HUES48 (cell line): ENCODE data around the gene ADORA2A.

Experiments
- H3K27ac ChIP-seq: one replicate; pipeline ENCODE4 v1.7.0; 2013; ENCODE audit warnings: low read depth, low read length, inconsistent platforms
- H3K27me3 ChIP-seq: 2 replicates; pipeline ENCODE4 v1.6.1; 2013; ENCODE audit warnings: mild to moderate bottlenecking, low read length; ENCODE audit not compliant: control insufficient read depth, insufficient read depth
- H3K36me3 ChIP-seq: 2 replicates; pipeline ENCODE4 v1.6.1; 2013; ENCODE audit warnings: low read length; ENCODE audit not compliant: control insufficient read depth, insufficient read depth
- H3K4me1 ChIP-seq: 2 replicates; pipeline ENCODE4 v1.6.1; 2013; ENCODE audit warnings: mild to moderate bottlenecking, low read length; ENCODE audit not compliant: control insufficient read depth, insufficient read depth
- H3K4me3 ChIP-seq: 2 replicates; pipeline ENCODE4 v1.5.1; 2013; ENCODE audit warnings: mild to moderate bottlenecking, low read depth, low read length
- H3K9ac ChIP-seq: 2 replicates; pipeline ENCODE4 v1.6.1; 2013; ENCODE audit warnings: mild to moderate bottlenecking, low read depth, low read length, moderate library complexity
- H3K9me3 ChIP-seq: 2 replicates; pipeline ENCODE4 v1.6.1; 2013; ENCODE audit warnings: low read length; ENCODE audit not compliant: control insufficient read depth, insufficient read depth

Gene ADORA2A

DNA sequence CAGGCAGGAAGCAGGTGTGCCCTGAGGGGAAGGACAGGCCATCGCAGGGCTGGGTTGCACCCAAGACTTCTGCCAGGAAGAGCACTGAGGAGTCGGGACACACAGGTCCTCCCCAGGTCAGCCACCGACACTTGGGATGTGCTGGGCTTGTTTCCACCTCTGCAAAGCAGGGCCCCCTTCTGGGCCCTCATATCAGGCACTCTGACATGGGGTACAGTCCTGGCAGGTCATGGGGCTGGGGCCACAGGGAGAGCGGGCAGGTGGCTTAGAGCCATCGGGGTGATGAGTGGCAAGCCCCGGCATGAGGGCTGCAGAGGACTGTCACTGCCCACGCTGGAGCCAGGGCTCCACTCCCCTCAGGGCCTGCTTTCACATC, 7.9 kb upstream of the ADORA2A start:
- Histone ChIP-seq H3K4me3 (no peak overlapping the region), H3K4me1 (peaks cover 16% of the 10 kb centered on the region), H3K36me3 (peaks cover 19% of the 10 kb centered on the region), H3K27ac (no peak overlapping the region), H3K27me3 (peaks cover 5% of the 10 kb centered on the region), H3K9ac (no peak overlapping the region), H3K9me3 (no peaks in the 10 kb centered on the region)

DNA sequence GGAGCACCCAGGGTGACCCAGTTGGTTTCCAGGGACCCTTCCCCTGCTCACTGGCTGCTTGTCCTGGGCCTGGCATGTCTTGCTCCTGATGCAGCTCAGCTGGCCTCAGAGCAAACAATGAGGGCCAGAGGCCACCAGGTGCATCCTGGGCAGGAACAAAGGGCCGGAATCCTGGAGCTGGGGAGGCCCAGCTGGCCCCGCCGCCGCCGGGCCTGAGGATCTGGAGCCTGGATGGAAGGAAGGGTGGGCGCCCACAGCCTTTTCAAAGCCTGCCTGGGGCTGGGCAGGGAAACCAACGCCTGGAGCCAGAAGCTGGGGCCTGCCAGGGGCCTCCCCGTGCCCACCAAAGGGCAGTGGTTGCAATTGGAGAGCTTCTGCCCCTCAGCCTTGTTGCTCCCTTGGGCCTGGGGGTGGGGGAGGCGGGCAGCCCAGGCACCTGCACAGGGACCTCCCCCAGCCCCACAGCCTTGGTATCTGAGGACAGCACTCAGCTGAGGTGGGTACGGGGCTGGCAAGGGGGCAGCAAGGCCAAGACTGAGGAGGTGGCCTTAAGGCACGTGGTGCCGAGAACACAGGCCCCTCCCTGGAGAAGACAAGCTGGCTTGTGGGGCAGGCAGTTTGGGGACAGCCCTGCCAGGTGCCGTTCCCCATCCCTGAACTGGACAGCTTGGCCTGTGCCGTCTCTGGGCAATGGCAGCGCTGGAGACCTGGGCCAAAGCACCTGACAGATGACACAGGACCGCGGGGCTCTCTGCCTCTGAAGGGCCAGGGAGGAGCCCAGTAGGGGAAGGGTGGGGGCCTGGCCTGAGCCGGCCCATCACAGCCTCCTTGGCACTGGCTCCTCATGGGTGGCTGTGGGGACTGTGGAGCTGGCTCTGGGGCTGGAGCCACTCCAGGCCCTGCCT, 7.1 kb upstream of the ADORA2A start:
- Histone ChIP-seq H3K4me1 (peaks cover 16% of the 10 kb centered on the region), H3K27ac (no peak overlapping the region), H3K27me3 (peaks cover 13% of the 10 kb centered on the region), H3K9ac (no peak overlapping the region), H3K4me3 (no peak overlapping the region), H3K36me3 (peaks cover 10% of the 10 kb centered on the region), H3K9me3 (no peaks in the 10 kb centered on the region)

DNA sequence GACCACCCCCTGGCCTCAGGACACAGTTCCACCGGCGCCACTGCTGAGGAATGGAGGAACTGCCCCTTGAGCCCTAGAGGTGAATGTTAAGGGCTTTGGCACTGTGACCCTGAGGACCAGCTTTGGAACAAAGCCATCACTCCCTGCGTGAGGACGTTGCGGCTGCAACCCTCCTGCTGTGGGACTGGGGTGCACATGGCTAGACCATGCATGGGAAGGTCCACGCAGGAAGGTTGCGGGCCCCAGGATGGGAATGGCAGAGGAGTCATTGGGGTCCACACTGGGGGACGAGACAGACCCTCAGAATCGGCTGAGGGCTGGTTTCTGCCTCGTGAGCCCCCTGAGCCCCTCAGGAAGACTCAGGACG, 6.4 kb upstream of the ADORA2A start:
- Histone ChIP-seq H3K36me3 (peaks cover 4% of the 10 kb centered on the region; the same call in 1 of the 2 replicates), H3K4me3 (no peak overlapping the region), H3K9ac (no peak overlapping the region), H3K9me3 (no peaks in the 10 kb centered on the region), H3K27me3 (peaks cover 19% of the 10 kb centered on the region), H3K27ac (no peak overlapping the region), H3K4me1 (peaks cover 16% of the 10 kb centered on the region)

DNA sequence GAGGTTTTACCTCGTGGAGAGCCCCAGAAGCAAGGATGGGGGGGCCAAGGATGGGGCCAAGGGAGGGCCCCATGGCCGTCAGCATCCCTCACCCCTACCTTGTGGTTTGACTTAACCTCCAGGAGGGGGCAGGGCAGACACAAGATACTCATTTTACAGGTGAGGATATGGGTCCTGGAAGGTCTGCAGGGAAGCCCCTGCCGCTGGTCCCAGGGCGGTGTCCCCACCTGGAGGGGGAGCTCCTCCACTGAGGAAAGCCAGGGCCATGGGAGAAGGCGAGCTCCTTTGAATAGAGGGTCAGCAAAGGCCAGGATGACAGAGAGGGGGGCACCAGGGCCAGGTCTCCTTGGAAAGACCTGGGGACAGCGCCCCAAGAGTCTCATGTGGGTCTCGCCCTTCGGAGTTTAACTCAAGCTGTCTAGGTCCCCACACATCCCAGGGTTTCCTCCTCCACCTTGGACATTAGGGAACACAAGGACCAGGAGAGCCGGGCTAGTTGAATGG, 5.9 kb upstream of the ADORA2A start:
- Histone ChIP-seq H3K27ac (no peak overlapping the region), H3K4me1 (peaks cover 16% of the 10 kb centered on the region), H3K4me3 (no peak overlapping the region)

DNA sequence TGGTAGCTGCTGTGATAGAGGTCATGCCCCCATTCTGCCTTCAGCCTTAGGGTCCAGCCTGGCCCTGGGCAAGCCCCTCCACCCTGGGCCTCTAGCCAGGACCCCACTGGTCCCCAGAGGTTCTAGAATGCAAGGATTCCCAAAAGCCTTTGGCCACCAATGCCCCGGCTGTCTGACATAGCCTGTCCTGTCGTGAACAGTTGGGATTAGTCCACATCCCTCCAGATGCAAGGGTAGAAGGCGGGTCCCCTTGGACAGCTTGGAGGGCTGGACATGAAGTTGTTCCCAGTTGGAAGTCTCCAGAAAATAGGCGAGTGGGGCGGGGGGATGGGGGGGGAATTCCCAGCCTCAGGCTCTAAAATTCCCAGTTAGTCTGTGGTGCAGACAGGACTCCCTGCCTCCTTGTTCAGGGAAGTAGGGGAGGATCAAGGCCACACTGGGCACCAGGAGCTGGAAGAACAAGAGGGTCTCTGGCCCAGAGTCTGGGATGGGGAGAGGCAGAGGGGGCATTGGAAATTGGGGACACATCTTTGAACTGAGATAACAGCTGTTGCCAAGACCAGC, 5.2 kb upstream of the ADORA2A start:
- H3K4me1 ChIP-seq: peaks cover 16% of the 10 kb centered on the region
- no peak overlapping the region for H3K9ac ChIP-seq
- H3K36me3 ChIP-seq: no peaks in the 10 kb centered on the region
- no peaks in the 10 kb centered on the region for H3K9me3 ChIP-seq
- no peak overlapping the region for H3K4me3 ChIP-seq
- peaks cover 21% of the 10 kb centered on the region for H3K27me3 ChIP-seq
- H3K27ac ChIP-seq: no peak overlapping the region

More for the DNA sequence above, 5.9 kb upstream of the ADORA2A start:
- no peak overlapping the region for H3K9ac ChIP-seq
- H3K27me3 ChIP-seq: peaks cover 21% of the 10 kb centered on the region
- H3K36me3 ChIP-seq: peaks cover under 1% of the 10 kb centered on the region; the same call in 1 of the 2 replicates
- H3K9me3 ChIP-seq: no peaks in the 10 kb centered on the region

DNA sequence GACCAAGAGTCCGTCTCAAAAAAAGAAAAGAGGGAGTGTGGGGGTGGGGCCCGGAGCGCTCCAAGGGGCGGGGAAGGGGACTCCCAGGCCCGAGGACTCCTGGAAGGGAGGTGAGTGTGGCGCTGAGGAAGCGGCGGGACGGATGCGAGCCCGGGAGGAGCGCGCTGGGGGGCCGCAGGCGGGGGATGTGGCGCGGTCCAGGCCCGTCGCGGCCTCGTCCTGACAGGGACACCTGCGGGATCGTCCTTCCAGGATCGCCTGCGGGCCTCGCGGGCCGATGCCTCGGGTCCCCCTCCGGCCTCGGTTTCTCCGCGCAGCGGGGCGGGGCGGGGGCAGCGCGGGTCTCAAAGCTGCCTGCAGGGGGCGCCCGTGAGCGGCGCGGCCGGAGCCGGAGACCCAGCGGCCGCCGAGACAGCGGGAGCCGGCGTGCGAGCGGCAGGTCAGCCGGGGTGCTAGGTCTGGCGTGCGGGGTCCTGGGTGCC, 3.8 kb upstream of the ADORA2A start:
- H3K4me3 ChIP-seq: peak overlapping the region; percentile 62; the same call in 1 of the 2 replicates
- peaks cover 21% of the 10 kb centered on the region for H3K27me3 ChIP-seq
- H3K9ac ChIP-seq: no peak overlapping the region
- H3K27ac ChIP-seq: no peak overlapping the region
- no peaks in the 10 kb centered on the region for H3K9me3 ChIP-seq
- H3K36me3 ChIP-seq: no peaks in the 10 kb centered on the region
- peaks cover 14% of the 10 kb centered on the region for H3K4me1 ChIP-seq

DNA sequence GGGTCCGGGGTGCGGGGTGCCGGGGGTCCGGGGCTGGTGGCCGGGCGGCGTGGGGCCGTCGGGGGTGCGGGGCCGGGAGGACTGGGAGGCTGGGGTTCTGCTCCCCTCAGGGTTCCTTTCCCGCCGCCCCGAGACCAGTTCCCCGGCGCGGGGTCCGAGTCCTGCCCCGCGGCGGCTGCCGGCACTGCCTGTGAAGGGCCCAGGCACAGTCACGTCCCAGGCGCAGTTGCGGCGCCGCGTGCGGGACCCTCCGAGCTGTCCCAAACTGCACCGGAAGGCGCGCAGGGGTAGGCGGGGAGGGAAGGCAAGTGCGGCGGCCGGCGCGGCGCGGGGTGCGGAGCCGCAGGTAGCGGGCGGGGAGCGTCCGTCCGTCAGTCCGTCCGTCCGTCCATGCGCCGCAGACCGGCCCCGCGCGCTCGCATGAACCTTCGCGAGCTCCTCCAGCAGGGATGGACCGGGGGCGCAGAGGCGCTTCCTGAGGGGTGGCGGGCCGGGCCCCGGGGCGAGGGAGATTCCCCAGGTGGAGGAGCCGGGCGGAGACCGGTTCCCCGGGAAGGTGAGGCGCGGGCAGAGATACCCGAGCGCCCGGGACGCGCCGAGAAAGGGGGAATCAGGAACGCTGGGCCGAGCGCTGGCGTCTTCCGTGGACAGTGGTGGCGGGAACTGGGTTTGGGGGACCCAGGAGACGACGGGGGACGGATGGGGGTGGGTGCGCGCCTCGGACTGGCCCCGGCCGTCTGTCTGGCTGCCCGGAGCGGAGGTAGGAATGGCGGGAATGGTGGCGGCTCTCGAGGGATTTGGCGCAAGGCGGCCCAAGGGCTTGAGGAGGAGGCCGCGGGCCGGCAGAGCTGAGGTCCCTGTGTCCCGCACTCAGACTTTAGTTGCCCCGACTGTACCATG, 3.1 kb upstream of the ADORA2A start:
- Histone ChIP-seq H3K27me3 (peaks cover 21% of the 10 kb centered on the region), H3K9ac (0 out of 2 replicates have a peak overlapping the region, but pooled peaks have one; percentile 31), H3K4me3 (peak overlapping the region; percentile 62), H3K27ac (no peak overlapping the region), H3K4me1 (peaks cover 13% of the 10 kb centered on the region), H3K36me3 (no peaks in the 10 kb centered on the region), H3K9me3 (no peaks in the 10 kb centered on the region)

DNA sequence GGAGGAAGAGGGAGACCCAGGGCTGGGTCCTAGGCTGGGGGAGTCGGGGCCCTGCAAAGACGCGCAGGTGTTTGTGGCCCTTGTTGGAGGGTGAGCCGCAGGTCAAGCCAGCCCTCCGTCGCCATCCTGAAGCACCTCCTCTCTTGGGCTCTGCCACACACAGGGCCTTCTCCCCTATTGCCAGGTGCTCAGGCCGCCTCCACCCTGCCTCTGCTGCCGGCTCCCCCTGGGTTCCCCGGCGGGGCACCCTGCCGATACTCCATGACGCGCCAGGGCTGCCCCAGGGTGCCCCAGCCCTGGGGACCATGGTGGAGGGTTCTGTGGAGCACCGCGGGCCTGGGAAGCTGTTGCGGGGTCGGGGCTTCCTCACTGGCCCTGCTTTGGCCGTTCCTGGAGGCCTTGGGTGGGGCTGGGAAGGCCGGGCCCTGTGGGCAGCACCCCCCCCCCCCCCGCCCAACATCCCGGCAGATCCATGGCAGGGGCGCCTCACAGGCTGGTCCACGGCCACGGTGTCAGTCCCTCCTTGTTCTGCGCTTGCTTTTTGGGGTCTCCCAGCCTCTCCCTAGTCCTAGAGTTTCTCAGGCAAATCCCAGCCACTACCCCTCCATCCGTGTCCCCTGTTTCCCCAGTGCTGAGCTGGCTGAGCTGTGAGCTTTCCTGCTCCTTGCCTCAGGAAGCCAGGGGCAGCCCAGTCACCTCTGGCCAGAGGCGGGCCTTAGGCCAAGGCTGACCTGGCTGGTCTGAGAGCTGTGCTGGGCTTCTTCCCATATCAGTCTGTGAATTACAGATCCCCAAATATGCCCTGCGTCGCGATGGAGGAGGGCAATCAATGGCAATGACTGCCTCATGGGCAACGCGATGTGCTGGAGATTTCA, 2.3 kb upstream of the ADORA2A start:
- H3K27me3 ChIP-seq: peaks cover 21% of the 10 kb centered on the region
- no peak overlapping the region for H3K27ac ChIP-seq
- 0 out of 2 replicates have a peak overlapping the region, but pooled peaks have one; percentile 31 for H3K9ac ChIP-seq
- peaks cover 8% of the 10 kb centered on the region for H3K4me1 ChIP-seq
- peak overlapping the region; percentile 62 for H3K4me3 ChIP-seq
- H3K36me3 ChIP-seq: no peaks in the 10 kb centered on the region
- H3K9me3 ChIP-seq: no peaks in the 10 kb centered on the region

DNA sequence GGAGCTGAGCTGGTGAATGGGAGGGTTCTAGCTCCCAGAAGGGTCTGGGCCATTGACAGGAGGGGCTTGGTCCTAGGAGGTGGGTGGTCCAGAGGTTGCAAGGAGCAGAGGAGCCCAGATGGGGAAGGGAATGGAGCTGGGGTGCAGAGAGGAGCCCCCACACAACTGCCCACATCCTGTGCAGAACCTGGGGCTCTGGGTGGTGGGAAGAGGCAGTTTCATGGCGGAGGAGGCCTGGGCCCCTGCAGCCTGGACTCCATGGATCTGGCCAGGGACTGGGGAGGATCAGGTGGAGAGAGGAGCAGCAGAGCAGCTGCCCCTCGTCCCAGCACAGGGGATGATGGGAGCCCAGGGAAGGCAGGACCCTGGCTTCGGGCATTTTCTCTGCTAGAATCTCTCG, 963 bp upstream of the ADORA2A start:
- H3K36me3 ChIP-seq: no peaks in the 10 kb centered on the region
- peaks cover 8% of the 10 kb centered on the region for H3K4me1 ChIP-seq
- H3K27me3 ChIP-seq: peaks cover 21% of the 10 kb centered on the region
- H3K9me3 ChIP-seq: no peaks in the 10 kb centered on the region
- H3K9ac ChIP-seq: no peak overlapping the region
- H3K4me3 ChIP-seq: no peak overlapping the region
- no peak overlapping the region for H3K27ac ChIP-seq
